OCI-LY3 (cell line): ENCODE data around the gene UBALD2.
A peak's percentile ranks its signal among the peaks of the same experiment; 100 is the strongest.

Source experiments
- H2AFZ ChIP-seq: fragments of 200-600, 300-600 bp; shearing (Covaris generic); 2 replicates; pipeline ENCODE4 v1.6.0; 2014; ENCODE audit warnings: antibody characterized with exemption, low read depth, low read length
- H3K27ac ChIP-seq: fragments of 200-600, 300-600 bp; sonication (generic); 2 replicates; pipeline ENCODE4 v1.5.1; 2014; ENCODE audit warnings: mild to moderate bottlenecking, low read length, moderate library complexity, mixed read lengths
- H3K27me3 ChIP-seq: fragments of 200-600, 300-600 bp; sonication (generic); 2 replicates; pipeline ENCODE4 v1.6.1; 2014; ENCODE audit warnings: low read depth, low read length, mixed read lengths
- H3K36me3 ChIP-seq: fragments of 200-600, 300-600 bp; sonication (generic); replicated peaks from 2 replicates; pipeline ENCODE3; 2014; ENCODE audit warnings: low read depth, low read length, mixed read lengths
- H3K4me1 ChIP-seq: fragments of 300-600, 200-600 bp; sonication (generic); 2 replicates; pipeline ENCODE4 v1.6.1; 2014; ENCODE audit warnings: low read length, mixed read lengths
- H3K4me2 ChIP-seq: fragments of 200-600, 300-600 bp; sonication (generic); 2 replicates; pipeline ENCODE4 v1.6.1; 2014; ENCODE audit warnings: low read length, mixed read lengths
- H3K4me3 ChIP-seq: fragments of 300-600, 200-600 bp; sonication (generic); 2 replicates; pipeline ENCODE4 v1.5.1; 2014; ENCODE audit warnings: antibody characterized with exemption, mild to moderate bottlenecking, low read length, moderate library complexity
- H3K79me2 ChIP-seq: fragments of 300-600, 200-600 bp; shearing (Covaris generic); 2 replicates; pipeline ENCODE4 v1.6.1; 2014; ENCODE audit warnings: mild to moderate bottlenecking, low read length, mixed read lengths
- H3K9ac ChIP-seq: fragments of 300-600, 200-600 bp; shearing (Covaris generic); 2 replicates; pipeline ENCODE4 v1.6.0; 2014; ENCODE audit warnings: mild to moderate bottlenecking, low read length, moderate library complexity
- H3K9me3 ChIP-seq: fragments of 200-600, 300-600 bp; shearing (Covaris generic); 2 replicates; pipeline ENCODE4 v1.6.1; 2014; ENCODE audit warnings: low read length, mixed read lengths; ENCODE audit not compliant: insufficient read depth
- H4K20me1 ChIP-seq: fragments of 200-600, 300-600 bp; sonication (generic); 2 replicates; pipeline ENCODE4 v1.6.1; 2016; ENCODE audit warnings: low read length, mixed read lengths; ENCODE audit not compliant: insufficient read depth
- EZH2phosphoT487 ChIP-seq: fragments of 200-600 bp; shearing (Covaris generic); IDR thresholded peaks from 2 replicates; pipeline ENCODE4 v1.6.1; 2018; ENCODE audit warnings: antibody characterized with exemption, mixed run types, low read depth
- TF ChIP-seq, protein P1 (sequence below): fragments of 200-600, 300-600 bp; sonication (generic); IDR thresholded peaks from 2 replicates; pipeline ENCODE4 v1.5.1; 2014; ENCODE audit warnings: antibody characterized with exemption, low read length, low read depth

UBALD2 gene

DNA sequence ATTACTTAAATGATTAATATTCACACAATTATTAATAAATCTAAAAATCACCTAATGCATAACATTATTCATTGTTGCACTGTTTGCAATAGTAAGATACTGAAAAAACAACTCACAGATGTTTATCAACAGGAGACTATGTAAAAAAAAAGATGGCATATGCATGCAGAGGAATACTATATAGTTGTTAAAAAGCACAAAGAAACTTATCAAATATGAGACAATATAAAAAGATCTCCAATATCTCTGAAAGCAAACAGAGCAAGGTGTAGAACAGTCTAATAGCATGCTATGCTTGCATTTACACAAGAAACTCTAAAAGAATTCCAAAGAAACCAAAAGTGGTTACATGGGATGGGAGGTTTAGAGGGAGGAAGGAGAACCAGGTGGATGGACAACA is 28.5 kb upstream of the UBALD2 start:
- Histone ChIP-seq H3K4me1 (peaks cover 25% of the 10 kb centered on the region), H3K4me2 (no peak overlapping the region), H3K27ac (no peak overlapping the region), H2AFZ (no peak overlapping the region), H3K4me3 (no peak overlapping the region), H4K20me1 (no peaks in the 10 kb centered on the region), H3K27me3 (no peaks in the 10 kb centered on the region), H3K36me3 (no peaks in the 10 kb centered on the region), H3K9me3 (no peaks in the 10 kb centered on the region), H3K79me2 (no peaks in the 10 kb centered on the region), H3K9ac (no peak overlapping the region)
- no peak for TF ChIP-seq EZH2phosphoT487
- TF ChIP-seq, protein P1, sequence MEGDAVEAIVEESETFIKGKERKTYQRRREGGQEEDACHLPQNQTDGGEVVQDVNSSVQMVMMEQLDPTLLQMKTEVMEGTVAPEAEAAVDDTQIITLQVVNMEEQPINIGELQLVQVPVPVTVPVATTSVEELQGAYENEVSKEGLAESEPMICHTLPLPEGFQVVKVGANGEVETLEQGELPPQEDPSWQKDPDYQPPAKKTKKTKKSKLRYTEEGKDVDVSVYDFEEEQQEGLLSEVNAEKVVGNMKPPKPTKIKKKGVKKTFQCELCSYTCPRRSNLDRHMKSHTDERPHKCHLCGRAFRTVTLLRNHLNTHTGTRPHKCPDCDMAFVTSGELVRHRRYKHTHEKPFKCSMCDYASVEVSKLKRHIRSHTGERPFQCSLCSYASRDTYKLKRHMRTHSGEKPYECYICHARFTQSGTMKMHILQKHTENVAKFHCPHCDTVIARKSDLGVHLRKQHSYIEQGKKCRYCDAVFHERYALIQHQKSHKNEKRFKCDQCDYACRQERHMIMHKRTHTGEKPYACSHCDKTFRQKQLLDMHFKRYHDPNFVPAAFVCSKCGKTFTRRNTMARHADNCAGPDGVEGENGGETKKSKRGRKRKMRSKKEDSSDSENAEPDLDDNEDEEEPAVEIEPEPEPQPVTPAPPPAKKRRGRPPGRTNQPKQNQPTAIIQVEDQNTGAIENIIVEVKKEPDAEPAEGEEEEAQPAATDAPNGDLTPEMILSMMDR = no peak

DNA sequence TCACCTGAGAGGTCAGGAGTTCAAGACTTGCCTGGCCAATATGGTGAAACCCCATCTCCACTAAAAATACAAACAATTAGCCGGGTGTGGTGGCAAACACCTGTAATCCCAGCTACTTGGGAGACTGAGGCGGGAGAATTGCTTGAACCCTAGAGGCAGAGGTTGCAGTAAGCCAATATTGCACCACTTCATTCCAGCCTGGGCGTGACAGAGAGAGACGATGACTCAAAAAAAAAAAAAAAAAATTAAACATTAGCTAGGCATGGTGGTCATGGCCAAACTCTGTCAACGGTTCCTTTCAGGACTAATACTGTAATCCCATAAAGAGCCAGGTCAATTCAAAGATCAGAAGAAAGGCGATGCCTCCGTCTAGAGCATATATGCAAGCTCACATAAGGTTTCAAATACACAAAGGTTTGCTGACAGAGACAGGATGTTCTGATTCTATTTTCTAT is 27.3 kb upstream of the UBALD2 start:
- Histone ChIP-seq H3K79me2 (no peaks in the 10 kb centered on the region), H3K36me3 (no peaks in the 10 kb centered on the region), H3K9me3 (no peaks in the 10 kb centered on the region), H2AFZ (no peak overlapping the region), H3K4me2 (peak overlapping the region; percentile 9; the same call in 1 of the 2 replicates), H3K4me1 (peaks cover 25% of the 10 kb centered on the region), H3K4me3 (no peak overlapping the region), H4K20me1 (no peaks in the 10 kb centered on the region), H3K27me3 (no peaks in the 10 kb centered on the region), H3K27ac (no peak overlapping the region), H3K9ac (no peak overlapping the region)
- no peak for TF ChIP-seq EZH2phosphoT487
- TF ChIP-seq, protein P1 = no peak

DNA sequence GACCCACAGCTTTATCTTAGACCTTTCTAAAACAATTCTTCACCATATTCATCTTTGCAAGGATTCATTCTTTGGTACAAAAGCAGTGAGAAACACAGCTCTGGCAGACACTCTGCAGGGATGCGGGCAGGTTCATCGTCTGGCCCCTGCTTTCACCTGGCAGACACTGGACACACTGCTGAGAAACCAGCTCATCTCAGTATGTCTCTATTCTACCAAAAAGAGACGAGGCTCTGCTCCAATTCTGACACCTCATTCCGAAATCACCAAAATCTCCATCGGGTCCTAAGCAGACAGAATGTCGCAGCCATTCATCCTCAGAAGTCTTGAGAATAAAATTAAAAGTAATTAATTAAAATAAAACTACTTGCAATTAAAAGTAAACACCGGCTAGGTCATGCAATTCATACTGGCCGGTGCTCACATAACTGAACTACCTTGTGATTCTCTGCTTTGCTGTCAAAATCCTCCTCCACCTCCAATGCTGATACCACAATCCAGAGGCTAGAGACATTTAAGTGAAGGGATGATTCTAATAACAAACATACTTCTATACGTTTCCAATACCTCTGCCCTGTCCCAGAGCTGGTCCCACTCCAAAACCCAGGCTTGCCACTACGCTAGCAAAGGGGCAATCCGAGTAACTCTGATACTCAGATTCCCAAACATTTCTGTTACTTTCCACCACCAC is 26.2 kb upstream of the UBALD2 start:
- Histone ChIP-seq H4K20me1 (no peaks in the 10 kb centered on the region), H3K4me2 (no peak overlapping the region), H3K79me2 (no peaks in the 10 kb centered on the region), H3K4me1 (peaks cover 22% of the 10 kb centered on the region), H2AFZ (no peak overlapping the region), H3K9me3 (no peaks in the 10 kb centered on the region), H3K27ac (no peak overlapping the region), H3K36me3 (no peaks in the 10 kb centered on the region), H3K4me3 (no peak overlapping the region), H3K27me3 (no peaks in the 10 kb centered on the region), H3K9ac (no peak overlapping the region)
- TF ChIP-seq, protein P1 = no peak
- TF ChIP-seq EZH2phosphoT487 = no peak

DNA sequence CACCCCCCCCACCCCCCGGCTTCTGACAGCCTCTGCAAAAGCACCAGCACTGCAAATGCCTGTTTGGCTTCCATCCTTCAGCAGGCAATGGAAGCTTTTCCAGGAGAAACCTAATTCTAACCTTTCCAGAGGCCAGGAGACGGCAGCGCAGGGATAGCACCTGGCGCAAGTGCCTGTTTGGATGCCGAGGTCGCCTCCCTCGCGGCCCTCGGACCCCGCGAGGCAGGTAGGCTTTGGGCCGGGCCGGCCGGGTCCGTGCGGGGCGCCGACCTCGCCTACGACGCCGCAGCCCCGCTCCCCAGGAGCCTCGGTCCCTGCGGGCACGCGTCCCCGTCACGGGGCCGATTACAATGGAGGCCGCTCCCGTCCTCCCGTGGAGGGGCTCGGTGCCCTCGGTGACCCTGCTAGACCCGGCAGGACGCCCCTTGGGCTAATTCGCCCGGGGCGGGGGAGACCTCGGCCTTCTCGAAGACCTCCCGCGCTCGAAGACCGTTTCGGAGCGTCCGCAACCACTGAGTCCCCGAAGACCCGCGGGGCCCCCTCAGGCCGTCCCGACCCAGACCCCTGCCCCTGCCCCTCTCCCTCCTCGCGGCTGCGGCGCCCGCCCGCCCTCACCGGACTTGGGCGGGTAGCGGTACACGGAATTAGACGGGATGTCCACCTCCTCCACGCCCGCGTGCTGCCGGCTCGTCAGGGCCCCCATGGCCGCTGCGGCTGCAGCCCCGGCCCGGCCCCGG is 25.4 kb upstream of the UBALD2 start:
- H4K20me1 ChIP-seq = no peaks in the 10 kb centered on the region
- H3K27me3 ChIP-seq = no peaks in the 10 kb centered on the region
- no peak overlapping the region for H2AFZ ChIP-seq
- no peak overlapping the region for H3K9ac ChIP-seq
- H3K27ac ChIP-seq = no peak overlapping the region
- no peaks in the 10 kb centered on the region for H3K79me2 ChIP-seq
- no peak overlapping the region for H3K4me2 ChIP-seq
- H3K4me1 ChIP-seq = peaks cover 15% of the 10 kb centered on the region
- TF ChIP-seq, protein P1 = no peak
- TF ChIP-seq EZH2phosphoT487 = no peak
- no peaks in the 10 kb centered on the region for H3K36me3 ChIP-seq
- H3K9me3 ChIP-seq = no peaks in the 10 kb centered on the region
- H3K4me3 ChIP-seq = no peak overlapping the region
